AG09319 (cell line): Measurements from ENCODE around the gene SLC35C1.
"Not testable (repeated sequence)": the region's sequence is repeated elsewhere in the genome, so short reads cannot be mapped to it uniquely, and the experiment has no call there.

Source experiments
- DNase-seq: peaks from one replicate; pipeline ENCODE4 v3.0.0-alpha.2; 2010; ENCODE audit warnings: low read depth; ENCODE audit errors: extremely low read depth
- TF ChIP-seq, protein P1 (sequence below): IDR thresholded peaks from 2 replicates; pipeline ENCODE4 v1.5.1; 2011; ENCODE audit warnings: low read depth, mild to moderate bottlenecking, inconsistent platforms, low read length, moderate library complexity

The SLC35C1 gene

GRCh38 chr11:45807792-45808238, 2.9 kb downstream of the SLC35C1 start:
- no peak for DNase-seq
- TF ChIP-seq, protein P1, sequence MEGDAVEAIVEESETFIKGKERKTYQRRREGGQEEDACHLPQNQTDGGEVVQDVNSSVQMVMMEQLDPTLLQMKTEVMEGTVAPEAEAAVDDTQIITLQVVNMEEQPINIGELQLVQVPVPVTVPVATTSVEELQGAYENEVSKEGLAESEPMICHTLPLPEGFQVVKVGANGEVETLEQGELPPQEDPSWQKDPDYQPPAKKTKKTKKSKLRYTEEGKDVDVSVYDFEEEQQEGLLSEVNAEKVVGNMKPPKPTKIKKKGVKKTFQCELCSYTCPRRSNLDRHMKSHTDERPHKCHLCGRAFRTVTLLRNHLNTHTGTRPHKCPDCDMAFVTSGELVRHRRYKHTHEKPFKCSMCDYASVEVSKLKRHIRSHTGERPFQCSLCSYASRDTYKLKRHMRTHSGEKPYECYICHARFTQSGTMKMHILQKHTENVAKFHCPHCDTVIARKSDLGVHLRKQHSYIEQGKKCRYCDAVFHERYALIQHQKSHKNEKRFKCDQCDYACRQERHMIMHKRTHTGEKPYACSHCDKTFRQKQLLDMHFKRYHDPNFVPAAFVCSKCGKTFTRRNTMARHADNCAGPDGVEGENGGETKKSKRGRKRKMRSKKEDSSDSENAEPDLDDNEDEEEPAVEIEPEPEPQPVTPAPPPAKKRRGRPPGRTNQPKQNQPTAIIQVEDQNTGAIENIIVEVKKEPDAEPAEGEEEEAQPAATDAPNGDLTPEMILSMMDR = no peak

DNA sequence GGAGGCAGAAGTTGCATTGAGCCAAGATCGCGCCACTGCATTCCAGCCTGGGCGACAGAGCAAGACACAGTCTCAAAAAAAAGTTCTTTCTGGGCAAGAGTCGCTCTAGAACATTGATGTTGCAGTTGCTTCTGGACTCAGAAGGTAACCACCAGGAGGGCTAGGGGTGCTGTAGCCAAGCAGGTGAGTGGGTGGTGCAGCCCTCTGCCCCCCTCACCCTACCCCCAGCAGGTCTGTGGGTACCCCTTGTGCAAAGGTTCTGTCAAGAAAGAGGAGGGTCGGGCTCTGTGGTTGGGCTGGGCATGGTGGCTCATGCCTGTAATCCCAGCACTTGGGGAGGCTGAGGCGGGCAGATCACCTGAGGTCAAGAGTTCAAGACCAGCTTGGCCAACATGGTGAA, 3.5 kb downstream of the SLC35C1 start:
- not testable (repeated sequence) for DNase-seq

- no peak for DNase-seq
- TF ChIP-seq, protein P1 = no peak
These were observed 4.8 kb downstream of the SLC35C1 start for GRCh38 chr11:45809456-45810395.

DNA sequence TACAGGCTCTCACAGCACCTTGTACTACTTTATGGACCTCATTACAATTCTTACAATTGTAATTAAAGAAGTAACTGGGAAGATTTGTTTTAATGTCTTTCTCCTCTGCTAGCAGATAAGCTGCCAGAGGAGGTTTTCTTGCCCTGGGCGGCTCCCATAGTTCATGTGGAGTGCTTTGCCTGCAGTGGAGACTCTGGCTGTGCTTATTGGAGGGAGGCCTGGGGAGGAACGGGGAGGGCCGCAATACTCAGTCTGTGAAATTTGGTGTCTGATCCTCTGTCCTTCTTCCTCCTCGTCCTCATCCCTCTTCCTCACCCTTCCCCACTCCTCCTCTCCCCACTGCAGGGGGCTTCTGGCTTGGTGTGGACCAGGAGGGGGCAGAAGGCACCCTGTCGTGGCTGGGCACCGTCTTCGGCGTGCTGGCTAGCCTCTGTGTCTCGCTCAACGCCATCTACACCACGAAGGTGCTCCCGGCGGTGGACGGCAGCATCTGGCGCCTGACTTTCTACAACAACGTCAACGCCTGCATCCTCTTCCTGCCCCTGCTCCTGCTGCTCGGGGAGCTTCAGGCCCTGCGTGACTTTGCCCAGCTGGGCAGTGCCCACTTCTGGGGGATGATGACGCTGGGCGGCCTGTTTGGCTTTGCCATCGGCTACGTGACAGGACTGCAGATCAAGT, 5.6 kb downstream of the SLC35C1 start:
- no peak for DNase-seq
- TF ChIP-seq, protein P1 = no peak

DNA sequence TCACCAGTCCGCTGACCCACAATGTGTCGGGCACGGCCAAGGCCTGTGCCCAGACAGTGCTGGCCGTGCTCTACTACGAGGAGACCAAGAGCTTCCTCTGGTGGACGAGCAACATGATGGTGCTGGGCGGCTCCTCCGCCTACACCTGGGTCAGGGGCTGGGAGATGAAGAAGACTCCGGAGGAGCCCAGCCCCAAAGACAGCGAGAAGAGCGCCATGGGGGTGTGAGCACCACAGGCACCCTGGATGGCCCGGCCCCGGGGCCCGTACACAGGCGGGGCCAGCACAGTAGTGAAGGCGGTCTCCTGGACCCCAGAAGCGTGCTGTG, 6.1 kb downstream of the SLC35C1 start:
- DNase-seq = no peak
- TF ChIP-seq, protein P1 = no peak

DNA sequence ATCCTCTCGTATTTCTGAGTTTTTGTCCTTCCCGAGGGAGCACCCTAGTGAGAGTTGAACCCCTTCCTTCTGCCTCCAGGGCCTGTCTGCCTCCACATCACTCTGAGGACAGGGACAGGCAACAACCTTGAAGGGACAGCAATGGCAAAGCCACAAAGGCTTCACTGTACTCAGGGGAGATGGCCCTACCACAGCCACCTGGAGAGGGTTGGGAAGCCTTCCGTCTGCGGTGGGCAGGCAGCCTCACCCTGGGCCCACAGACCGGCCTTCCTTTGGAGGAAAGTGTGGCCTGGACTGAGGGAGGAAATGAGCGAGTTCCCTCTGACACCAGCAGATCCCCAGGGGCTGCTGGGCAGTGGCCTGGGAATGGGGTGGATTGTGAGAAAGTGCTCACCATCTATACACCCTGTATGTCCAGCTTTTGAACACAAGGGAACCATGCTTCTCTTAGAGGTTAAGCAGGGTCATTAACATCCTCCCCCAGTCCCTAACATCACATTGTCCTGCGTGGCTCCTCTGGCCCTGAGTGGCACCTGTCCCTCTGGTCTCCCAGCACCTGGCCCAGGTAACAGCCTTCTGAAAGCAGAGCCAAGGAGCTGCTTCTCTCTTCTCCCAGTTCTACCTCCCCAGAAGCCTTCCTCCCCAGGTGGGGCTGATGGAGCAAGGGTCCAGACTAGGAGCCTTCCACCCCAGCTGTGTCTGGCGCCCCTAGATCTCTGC, 6.8 kb downstream of the SLC35C1 start:
- no peak for DNase-seq
- TF ChIP-seq, protein P1 = no peak

- TF ChIP-seq, protein P1 = no peak
- DNase-seq = no peak
These were observed 7.9 kb downstream of the SLC35C1 start for GRCh38 chr11:45812581-45813548.
